ENCODE results near the gene GRID1. TPM values are rescaled to one million over a fixed set of nuclear protein-coding genes. Genes with fewer than 3 reads are reported as not detected.

The GRID1 gene
- total and polyA plus RNA-seq, 5 donors from 2014 or later = not detected

DNA sequence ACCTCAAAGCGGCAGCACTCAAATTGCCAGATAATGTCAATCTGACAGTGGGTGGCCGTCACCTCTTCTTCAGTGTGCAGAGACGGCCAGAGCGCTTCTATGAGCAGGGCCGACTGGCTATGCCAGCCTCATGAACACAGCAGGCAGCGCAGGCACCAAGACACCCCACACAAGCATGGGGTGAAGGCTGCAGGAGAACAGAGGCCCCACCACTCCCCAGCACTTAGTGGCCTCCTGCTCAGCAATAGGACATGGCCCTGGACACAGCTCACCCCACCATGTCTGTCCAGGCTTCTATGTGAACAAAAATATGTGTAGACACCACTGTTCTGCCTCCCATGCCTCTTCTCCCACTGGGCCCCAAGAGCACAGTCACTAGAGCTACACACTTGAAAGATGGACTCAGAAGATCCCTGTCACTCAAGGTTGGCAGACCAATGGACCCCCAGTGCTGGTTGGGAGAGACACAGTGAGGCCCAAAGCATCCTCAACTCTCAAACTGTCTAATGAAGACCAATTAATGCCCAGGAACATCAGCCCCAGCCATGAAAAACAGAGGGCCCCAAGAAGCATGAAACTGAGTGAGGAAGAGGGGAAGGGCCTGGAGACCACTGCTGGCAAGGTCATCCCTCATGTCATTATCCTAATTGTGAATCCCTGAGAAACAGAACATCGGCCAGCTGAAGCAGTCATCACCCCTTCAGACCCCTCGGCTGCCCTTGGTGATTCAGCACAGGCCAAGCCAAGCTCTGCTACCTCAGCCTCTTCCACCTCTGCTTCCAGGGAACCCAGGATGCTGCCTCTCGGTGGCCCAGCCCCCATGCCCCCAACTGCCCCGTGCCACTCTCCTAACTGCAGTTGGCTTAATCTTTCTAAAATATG, 77.7 kb downstream of the GRID1 start:
- Histone ChIP-seq H3K27me3 (ENCODE audit: control insufficient read depth, insufficient read depth, low read length) (no peaks in the 10 kb centered on the region), H3K9me3 (ENCODE audit: control insufficient read depth in 2 of 2, low read length in 2 of 2) (no peaks in the 10 kb centered on the region), H3K27ac (ENCODE audit: insufficient read depth, low read length, poor library complexity, severe bottlenecking) (no peak overlapping the region), H3K4me3 (ENCODE audit: low read depth, low read length) (no peak overlapping the region), H3K4me1 (ENCODE audit: control insufficient read depth, insufficient read depth, low read length, poor library complexity, severe bottlenecking) (no peaks in the 10 kb centered on the region), H3K36me3 (ENCODE audit: control insufficient read depth, insufficient read depth, low read length) (no peaks in the 10 kb centered on the region)
- Mint-ChIP-seq H3K4me3 (no peak overlapping the region), H3K27ac (no peak overlapping the region), H3K36me3 (no peaks in the 10 kb centered on the region), H3K9me3 (peaks cover 0 to 1% (median 0%) of the 10 kb centered on the region in 7 donors), H3K27me3 (no peaks in the 10 kb centered on the region), H3K4me1 (no peaks in the 10 kb centered on the region)
- DNase-seq (no peak), ATAC-seq (ENCODE audit: low read depth in 2 of 2) (no peak)

DNA sequence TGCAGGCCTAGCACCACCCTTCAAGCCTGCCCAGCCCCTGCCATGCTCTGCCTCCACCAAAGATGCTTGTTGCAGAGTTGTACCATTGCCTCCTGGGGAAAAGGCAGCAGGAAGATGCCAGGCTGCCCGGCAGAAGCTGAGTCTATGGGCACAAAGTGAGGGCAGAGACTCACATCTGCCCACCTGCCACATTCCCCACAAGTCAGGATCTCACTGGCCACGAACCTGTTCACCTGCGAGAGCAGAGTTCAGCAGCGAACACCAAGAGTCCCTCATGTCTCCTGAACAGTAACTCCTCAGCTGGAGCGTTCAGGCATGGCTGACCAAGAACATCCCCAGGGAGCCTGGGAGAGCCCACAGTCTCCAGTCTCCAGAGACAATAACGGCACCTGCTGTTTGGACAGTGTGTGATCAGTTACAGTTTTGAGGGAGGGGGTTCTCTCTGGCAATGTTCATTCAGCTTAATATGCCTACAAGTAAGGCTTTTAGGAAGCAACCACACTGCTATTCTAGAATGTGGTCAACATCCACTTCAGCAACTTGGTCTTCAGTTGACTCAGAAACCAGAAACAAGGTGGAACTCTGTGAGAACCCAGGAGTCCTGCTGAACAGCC, 78.5 kb downstream of the GRID1 start:
- H3K27ac Mint-ChIP-seq = no peak overlapping the region
- ATAC-seq (ENCODE audit: low read depth in 2 of 2) (no peak), DNase-seq (no peak)
- Histone ChIP-seq H3K27ac (ENCODE audit: insufficient read depth, low read length, poor library complexity, severe bottlenecking) (no peak overlapping the region), H3K4me3 (ENCODE audit: low read depth, low read length) (no peak overlapping the region), H3K4me1 (ENCODE audit: control insufficient read depth, insufficient read depth, low read length, poor library complexity, severe bottlenecking) (no peaks in the 10 kb centered on the region), H3K9me3 (ENCODE audit: control insufficient read depth in 2 of 2, low read length in 2 of 2) (no peaks in the 10 kb centered on the region), H3K27me3 (ENCODE audit: control insufficient read depth, insufficient read depth, low read length) (no peaks in the 10 kb centered on the region), H3K36me3 (ENCODE audit: control insufficient read depth, insufficient read depth, low read length) (no peaks in the 10 kb centered on the region)
- H3K4me3 Mint-ChIP-seq = no peak overlapping the region
- no peaks in the 10 kb centered on the region for H3K36me3 Mint-ChIP-seq
- peaks cover 0 to 3% (median 0%) of the 10 kb centered on the region in 7 donors for H3K9me3 Mint-ChIP-seq
- no peaks in the 10 kb centered on the region for H3K4me1 Mint-ChIP-seq
- H3K27me3 Mint-ChIP-seq = no peaks in the 10 kb centered on the region

DNA sequence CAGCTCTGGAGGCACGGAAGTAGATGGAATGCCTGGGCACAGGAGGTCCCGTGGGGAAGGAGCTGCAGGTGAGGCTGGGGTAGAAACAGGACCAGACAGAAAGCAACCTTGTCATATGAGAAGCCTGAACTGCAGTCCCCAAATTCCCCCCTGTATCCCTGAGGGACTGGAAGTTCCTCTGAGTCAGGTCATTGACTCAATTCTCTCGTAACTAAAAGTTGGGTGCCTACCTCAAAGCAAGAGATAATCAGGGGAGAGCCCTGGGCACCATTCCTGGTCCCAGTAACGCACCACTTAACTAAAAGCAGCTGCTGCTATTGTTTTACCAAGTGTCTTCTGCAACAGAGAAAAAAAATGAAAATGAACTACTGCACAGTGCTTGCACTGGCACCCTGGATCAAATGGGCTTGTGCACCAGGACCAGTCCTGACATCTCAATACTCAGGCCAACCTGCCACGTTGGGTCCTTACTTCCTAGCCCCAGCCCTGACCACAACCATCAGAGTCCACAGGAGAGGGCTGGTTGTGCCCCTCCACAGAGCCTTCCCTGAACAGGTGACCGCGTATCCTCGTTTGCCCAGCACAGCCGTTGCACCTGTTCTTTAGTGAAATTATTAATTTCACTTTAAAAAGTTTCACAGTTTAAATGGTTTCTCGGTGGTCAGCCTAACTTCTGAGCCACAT, 79.3 kb downstream of the GRID1 start:
- Mint-ChIP-seq H3K4me3 (no peak overlapping the region), H3K9me3 (peaks cover 0 to 3% (median 0%) of the 10 kb centered on the region in 7 donors), H3K27ac (no peak overlapping the region), H3K36me3 (no peaks in the 10 kb centered on the region), H3K27me3 (no peaks in the 10 kb centered on the region), H3K4me1 (no peaks in the 10 kb centered on the region)
- DNase-seq (no peak), ATAC-seq (ENCODE audit: low read depth in 2 of 2) (no peak)
- no peaks in the 10 kb centered on the region for H3K36me3 ChIP-seq (ENCODE audit: control insufficient read depth, insufficient read depth, low read length)
- no peaks in the 10 kb centered on the region for H3K4me1 ChIP-seq (ENCODE audit: control insufficient read depth, insufficient read depth, low read length, poor library complexity, severe bottlenecking)
- H3K27ac ChIP-seq (ENCODE audit: insufficient read depth, low read length, poor library complexity, severe bottlenecking) = no peak overlapping the region
- no peaks in the 10 kb centered on the region for H3K9me3 ChIP-seq (ENCODE audit: control insufficient read depth in 2 of 2, low read length in 2 of 2)
- H3K4me3 ChIP-seq (ENCODE audit: low read depth, low read length) = no peak overlapping the region
- H3K27me3 ChIP-seq (ENCODE audit: control insufficient read depth, insufficient read depth, low read length) = no peaks in the 10 kb centered on the region

- Mint-ChIP-seq H3K9me3 (peaks cover 0 to 3% (median 0%) of the 10 kb centered on the region in 7 donors), H3K27me3 (no peaks in the 10 kb centered on the region), H3K4me3 (no peak overlapping the region), H3K4me1 (no peaks in the 10 kb centered on the region), H3K27ac (no peak overlapping the region), H3K36me3 (no peaks in the 10 kb centered on the region)
- Histone ChIP-seq H3K9me3 (ENCODE audit: control insufficient read depth in 2 of 2, low read length in 2 of 2) (no peaks in the 10 kb centered on the region), H3K4me3 (ENCODE audit: low read depth, low read length) (no peak overlapping the region), H3K4me1 (ENCODE audit: control insufficient read depth, insufficient read depth, low read length, poor library complexity, severe bottlenecking) (no peaks in the 10 kb centered on the region), H3K27ac (ENCODE audit: insufficient read depth, low read length, poor library complexity, severe bottlenecking) (no peak overlapping the region), H3K36me3 (ENCODE audit: control insufficient read depth, insufficient read depth, low read length) (no peaks in the 10 kb centered on the region), H3K27me3 (ENCODE audit: control insufficient read depth, insufficient read depth, low read length) (no peaks in the 10 kb centered on the region)
- DNase-seq (no peak), ATAC-seq (ENCODE audit: low read depth in 2 of 2) (no peak)
Measured at GRCh38 chr10:86286236-86287109, 80.1 kb downstream of the GRID1 start.

DNA sequence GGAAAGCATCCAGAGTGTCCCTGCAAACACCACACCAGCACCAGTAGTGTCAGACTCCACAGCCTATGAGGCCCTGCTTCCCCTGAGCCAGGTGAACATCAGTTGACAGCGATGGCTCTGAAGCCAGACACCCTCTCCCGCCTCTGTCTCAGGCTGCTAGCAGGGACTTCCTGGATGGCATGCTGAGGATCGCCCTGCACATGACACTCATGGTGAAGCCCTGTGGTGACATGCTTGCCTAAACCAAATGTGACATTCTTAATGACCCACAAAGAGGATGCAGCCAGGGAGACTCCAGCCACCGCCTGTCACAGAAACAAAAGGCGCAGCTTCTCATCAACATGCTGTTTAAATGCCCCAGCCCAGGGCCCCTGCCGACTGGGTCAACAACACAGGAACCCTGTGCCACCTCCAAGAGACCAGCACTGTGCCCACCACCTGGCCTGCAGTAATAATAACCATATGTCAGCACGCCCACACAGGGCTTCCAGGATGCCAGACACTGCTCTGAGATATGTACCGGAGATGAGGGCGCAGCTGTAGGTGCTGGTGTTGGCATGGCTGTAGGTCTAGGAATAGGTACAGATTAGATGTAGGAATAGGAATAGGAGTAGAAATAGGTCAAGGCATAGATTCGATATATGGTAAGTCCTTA, 81.3 kb downstream of the GRID1 start:
- no peaks in the 10 kb centered on the region for H3K36me3 Mint-ChIP-seq
- H3K9me3 ChIP-seq (ENCODE audit: control insufficient read depth in 2 of 2, low read length in 2 of 2) = no peaks in the 10 kb centered on the region
- no peak for DNase-seq

GRCh38 chr10:86284355-86285105, 82.1 kb downstream of the GRID1 start:
- H3K27me3 ChIP-seq (ENCODE audit: control insufficient read depth, insufficient read depth, low read length) = no peaks in the 10 kb centered on the region
- ATAC-seq (ENCODE audit: low read depth in 2 of 2) = no peak
- no peak for DNase-seq
- H3K36me3 ChIP-seq (ENCODE audit: control insufficient read depth, insufficient read depth, low read length) = no peaks in the 10 kb centered on the region
- H3K36me3 Mint-ChIP-seq = no peaks in the 10 kb centered on the region
- H3K27ac Mint-ChIP-seq = peak overlapping the region in 1 of 3 donors; percentile 10
- H3K4me3 ChIP-seq (ENCODE audit: low read depth, low read length) = no peak overlapping the region
- no peak overlapping the region for H3K27ac ChIP-seq (ENCODE audit: insufficient read depth, low read length, poor library complexity, severe bottlenecking)
- peaks cover 0 to 11% (median 2%) of the 10 kb centered on the region in 7 donors for H3K9me3 Mint-ChIP-seq
- no peaks in the 10 kb centered on the region for H3K4me1 Mint-ChIP-seq
- no peaks in the 10 kb centered on the region for H3K4me1 ChIP-seq (ENCODE audit: control insufficient read depth, insufficient read depth, low read length, poor library complexity, severe bottlenecking)
- no peak overlapping the region for H3K4me3 Mint-ChIP-seq
- no peaks in the 10 kb centered on the region for H3K27me3 Mint-ChIP-seq
- no peaks in the 10 kb centered on the region for H3K9me3 ChIP-seq (ENCODE audit: control insufficient read depth in 2 of 2, low read length in 2 of 2)

More for the DNA sequence above, 81.3 kb downstream of the GRID1 start:
- Mint-ChIP-seq H3K27me3 (no peaks in the 10 kb centered on the region), H3K4me1 (no peaks in the 10 kb centered on the region), H3K9me3 (peaks cover 0 to 7% (median 0%) of the 10 kb centered on the region in 7 donors), H3K4me3 (no peak overlapping the region), H3K27ac (no peak overlapping the region)
- Histone ChIP-seq H3K4me3 (ENCODE audit: low read depth, low read length) (no peak overlapping the region), H3K27me3 (ENCODE audit: control insufficient read depth, insufficient read depth, low read length) (no peaks in the 10 kb centered on the region), H3K4me1 (ENCODE audit: control insufficient read depth, insufficient read depth, low read length, poor library complexity, severe bottlenecking) (no peaks in the 10 kb centered on the region), H3K27ac (ENCODE audit: insufficient read depth, low read length, poor library complexity, severe bottlenecking) (no peak overlapping the region), H3K36me3 (ENCODE audit: control insufficient read depth, insufficient read depth, low read length) (no peaks in the 10 kb centered on the region)
- no peak for ATAC-seq (ENCODE audit: low read depth in 2 of 2)

Data from CD4-positive, CD25-positive, alpha-beta regulatory T cell (primary cell).